Activated naive CD4-positive, alpha-beta T cell treated with anti-CD3 and anti-CD28 coated beads, Interleukin-2, amount 50 U/mL, for 72 hours (primary cell): ENCODE results near the gene EFCC1. TPM values are rescaled to one million over a fixed set of nuclear protein-coding genes. Genes with fewer than 3 reads are reported as not detected.

Source experiments
- ATAC-seq, 2 donors: fragments of 150-1000 bp; cut with Tn5 transposase; 2 replicates each; pipeline ENCODE4 v1.10.0; 2021; ENCODE audit warnings: mild to moderate bottlenecking in 2 of 2, moderate library complexity in 2 of 2
- DNase-seq, 2 donors: peaks; one replicate each; pipeline ENCODE4 v3.0.0; 2021 to 2022; ENCODE audit warnings: low spot score in 2 of 2
- H3K27ac Mint-ChIP-seq, 2 donors: one replicate each; pipeline ENCODE4 v1.8.0; 2022; ENCODE audit warnings: mild to moderate bottlenecking in 2 of 2, mixed read lengths in 2 of 2
- H3K36me3 Mint-ChIP-seq, 2 donors: one replicate each; pipeline ENCODE4 v1.8.0; 2022; ENCODE audit warnings: mixed read lengths in 2 of 2
- H3K9me3 Mint-ChIP-seq, 2 donors: one replicate each; pipeline ENCODE4 v1.8.0; 2022; ENCODE audit warnings: mixed read lengths in 2 of 2
- total RNA-seq, 2 donors: library from RNA; stranded (reverse); gene quantifications; one replicate each; pipeline ENCODE4 v1.2.3, GENCODE V29; 2022

Gene EFCC1
- total RNA-seq, 2 donors from 2014 or later = 0.18 TPM; not detected in 1

- Mint-ChIP-seq H3K27ac (no peak overlapping the region), H3K36me3 (peaks cover 0 to 14% of the 10 kb centered on the region in 2 donors), H3K9me3 (no peaks in the 10 kb centered on the region)
- ATAC-seq (no peak), DNase-seq (no peak)
These were observed 3.7 kb downstream of the EFCC1 start for GRCh38 chr3:129004639-129005295.

GRCh38 chr3:129005526-129006303, 4.6 kb downstream of the EFCC1 start:
- ATAC-seq (no peak), DNase-seq (no peak)
- no peak overlapping the region for H3K27ac Mint-ChIP-seq
- no peaks in the 10 kb centered on the region for H3K9me3 Mint-ChIP-seq
- H3K36me3 Mint-ChIP-seq = peaks cover 0 to 14% of the 10 kb centered on the region in 2 donors

- peaks cover 0 to 14% of the 10 kb centered on the region in 2 donors for H3K36me3 Mint-ChIP-seq
- no peak for ATAC-seq
- no peaks in the 10 kb centered on the region for H3K9me3 Mint-ChIP-seq
These were observed 5.8 kb downstream of the EFCC1 start for GRCh38 chr3:129006864-129007263.

GRCh38 chr3:129007792-129008191, 6.7 kb downstream of the EFCC1 start:
- Mint-ChIP-seq H3K9me3 (no peaks in the 10 kb centered on the region), H3K36me3 (peaks cover 0 to 6% of the 10 kb centered on the region in 2 donors), H3K27ac (no peak overlapping the region)
- no peak for ATAC-seq
- DNase-seq = no peak

More at GRCh38 chr3:129006864-129007263, 5.8 kb downstream of the EFCC1 start:
- no peak for DNase-seq
- no peak overlapping the region for H3K27ac Mint-ChIP-seq

- Mint-ChIP-seq H3K27ac (no peak overlapping the region), H3K9me3 (no peaks in the 10 kb centered on the region), H3K36me3 (no peaks in the 10 kb centered on the region)
- no peak for ATAC-seq
- no peak for DNase-seq
These were observed 8.2 kb downstream of the EFCC1 start for GRCh38 chr3:129009266-129009665.

- DNase-seq = no peak
- peak overlapping the region in 1 of 2 donors; percentile 14 for H3K27ac Mint-ChIP-seq
- H3K9me3 Mint-ChIP-seq = no peaks in the 10 kb centered on the region
- ATAC-seq = no peak
- H3K36me3 Mint-ChIP-seq = no peaks in the 10 kb centered on the region
These were observed 9.3 kb downstream of the EFCC1 start for GRCh38 chr3:129010310-129010956.

DNA sequence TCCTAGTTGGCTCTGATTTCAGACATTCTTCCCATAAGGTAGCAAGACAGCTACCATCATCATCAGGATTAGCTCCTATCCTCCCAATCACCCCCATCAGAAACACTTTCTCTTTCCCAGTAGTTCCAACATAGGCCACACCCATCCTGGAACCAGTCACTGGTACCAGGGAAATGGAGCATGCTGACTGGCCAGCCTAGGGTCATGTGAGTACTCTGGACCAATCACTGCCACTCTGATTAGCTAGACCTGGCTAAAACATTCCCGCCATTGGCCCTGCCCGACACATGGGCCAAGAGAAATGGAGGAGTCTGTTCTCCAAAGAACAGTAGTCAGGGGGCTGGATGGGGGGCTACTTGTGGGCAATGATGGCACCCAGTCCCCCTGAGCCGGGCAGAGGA, 12.4 kb downstream of the EFCC1 start:
- peaks cover 0 to 3% of the 10 kb centered on the region in 2 donors for H3K9me3 Mint-ChIP-seq
- peak overlapping the region in 1 of 2 donors; percentile 86 for H3K27ac Mint-ChIP-seq
- DNase-seq = no peak
- ATAC-seq = peak in 1 of 2 donors; percentile 38
- H3K36me3 Mint-ChIP-seq = no peaks in the 10 kb centered on the region

- Mint-ChIP-seq H3K36me3 (no peaks in the 10 kb centered on the region), H3K27ac (peak overlapping the region; percentile 86 to 95), H3K9me3 (peaks cover 0 to 3% of the 10 kb centered on the region in 2 donors)
- DNase-seq (no peak), ATAC-seq (no peak)
These were observed 13.0 kb downstream of the EFCC1 start for GRCh38 chr3:129014148-129014547.

DNA sequence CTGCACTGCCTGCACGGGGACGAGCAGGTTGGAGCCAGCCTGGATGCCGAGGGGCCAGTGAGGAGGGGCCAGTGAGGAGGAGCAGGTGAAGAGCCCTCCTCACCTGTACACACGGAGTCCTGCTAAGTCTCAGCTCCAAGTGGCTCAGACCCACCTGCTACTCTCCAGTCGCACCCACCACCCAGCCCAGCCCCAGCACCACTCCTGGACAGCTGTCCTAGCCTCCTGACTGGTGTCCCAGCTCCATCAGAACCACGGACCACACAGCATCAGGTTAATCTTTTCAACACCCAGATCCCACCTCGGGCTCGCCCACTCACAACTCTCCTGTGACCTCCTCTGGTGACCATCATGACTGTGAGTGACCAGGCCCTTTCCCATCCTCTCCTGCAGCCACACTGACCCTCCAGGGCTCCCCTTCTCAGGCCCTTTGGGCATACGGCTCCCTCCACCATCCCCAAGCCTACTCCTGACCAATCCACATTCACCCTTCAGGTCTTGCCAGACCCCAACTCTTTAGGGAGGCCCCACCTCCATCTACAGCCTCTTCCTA, 13.8 kb downstream of the EFCC1 start:
- no peak for ATAC-seq
- no peaks in the 10 kb centered on the region for H3K36me3 Mint-ChIP-seq
- DNase-seq = no peak
- H3K9me3 Mint-ChIP-seq = peaks cover 0 to 3% of the 10 kb centered on the region in 2 donors
- H3K27ac Mint-ChIP-seq = peak overlapping the region; percentile 86 to 95

GRCh38 chr3:129015388-129016105, 14.4 kb downstream of the EFCC1 start:
- Mint-ChIP-seq H3K9me3 (peaks cover 0 to 3% of the 10 kb centered on the region in 2 donors), H3K27ac (peak overlapping the region; percentile 86 to 95), H3K36me3 (no peaks in the 10 kb centered on the region)
- DNase-seq (no peak), ATAC-seq (peak; percentile 57 to 62)

DNA sequence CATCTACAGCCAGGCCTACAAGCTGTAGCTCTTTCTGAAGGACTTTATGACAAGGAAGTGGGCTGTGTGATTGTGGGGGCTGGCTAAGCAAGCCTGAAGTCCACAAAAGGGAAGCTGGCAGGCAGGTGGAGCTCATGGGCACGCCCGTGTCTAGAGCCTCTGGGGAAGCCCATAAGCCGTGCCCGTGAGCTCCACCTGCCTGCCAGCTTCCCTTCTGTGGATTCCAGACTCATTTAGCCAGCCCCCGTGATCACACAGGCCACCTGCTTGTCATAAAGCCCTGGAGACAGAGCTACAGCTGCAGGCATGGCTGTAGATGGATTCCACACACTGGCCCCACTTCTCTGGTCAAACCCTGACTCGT, 15.2 kb downstream of the EFCC1 start:
- Mint-ChIP-seq H3K36me3 (no peaks in the 10 kb centered on the region), H3K9me3 (peaks cover 0 to 3% of the 10 kb centered on the region in 2 donors)
- DNase-seq = peak in 1 of 2 donors; percentile 51

GRCh38 chr3:129016720-129017483, 15.8 kb downstream of the EFCC1 start:
- Mint-ChIP-seq H3K9me3 (peaks cover 0 to 3% of the 10 kb centered on the region in 2 donors), H3K36me3 (no peaks in the 10 kb centered on the region), H3K27ac (peak overlapping the region; percentile 50 to 86)
- no peak for DNase-seq
- peak in 1 of 2 donors; percentile 21 for ATAC-seq

More for the DNA sequence above, 15.2 kb downstream of the EFCC1 start:
- peak; percentile 73 to 78 for ATAC-seq
- peak overlapping the region; percentile 86 to 95 for H3K27ac Mint-ChIP-seq

DNA sequence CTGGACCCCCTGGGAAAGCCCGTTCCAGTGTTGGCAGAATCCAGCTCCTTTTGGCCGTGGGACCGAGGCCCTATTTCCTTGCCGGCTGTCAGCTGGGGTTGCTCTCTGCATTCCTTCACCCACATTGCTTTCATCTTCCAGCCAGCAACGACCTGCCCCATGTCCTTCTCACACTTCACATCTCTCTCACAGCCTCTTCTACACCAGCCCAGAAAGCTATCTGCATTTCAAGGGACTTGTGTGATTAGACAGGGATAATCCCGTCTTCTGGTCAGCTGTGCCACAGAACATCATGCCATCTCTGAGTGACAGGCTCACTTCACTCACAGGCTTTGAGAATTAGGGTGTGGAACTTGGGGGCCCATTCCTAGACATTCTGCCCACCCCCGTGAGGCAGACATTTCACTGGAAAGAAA, 16.4 kb downstream of the EFCC1 start:
- ATAC-seq (no peak), DNase-seq (no peak)
- peaks cover 0 to 3% of the 10 kb centered on the region in 2 donors for H3K9me3 Mint-ChIP-seq
- no peaks in the 10 kb centered on the region for H3K36me3 Mint-ChIP-seq
- H3K27ac Mint-ChIP-seq = peak overlapping the region; percentile 51 to 86

GRCh38 chr3:129018271-129018670, 17.2 kb downstream of the EFCC1 start:
- no peak overlapping the region for H3K27ac Mint-ChIP-seq
- no peak for ATAC-seq
- DNase-seq = no peak
- peaks cover 0 to 3% of the 10 kb centered on the region in 2 donors for H3K9me3 Mint-ChIP-seq
- no peaks in the 10 kb centered on the region for H3K36me3 Mint-ChIP-seq

- no peak overlapping the region for H3K27ac Mint-ChIP-seq
- no peak for ATAC-seq
These were observed 17.6 kb downstream of the EFCC1 start for GRCh38 chr3:129018751-129019150.

DNA sequence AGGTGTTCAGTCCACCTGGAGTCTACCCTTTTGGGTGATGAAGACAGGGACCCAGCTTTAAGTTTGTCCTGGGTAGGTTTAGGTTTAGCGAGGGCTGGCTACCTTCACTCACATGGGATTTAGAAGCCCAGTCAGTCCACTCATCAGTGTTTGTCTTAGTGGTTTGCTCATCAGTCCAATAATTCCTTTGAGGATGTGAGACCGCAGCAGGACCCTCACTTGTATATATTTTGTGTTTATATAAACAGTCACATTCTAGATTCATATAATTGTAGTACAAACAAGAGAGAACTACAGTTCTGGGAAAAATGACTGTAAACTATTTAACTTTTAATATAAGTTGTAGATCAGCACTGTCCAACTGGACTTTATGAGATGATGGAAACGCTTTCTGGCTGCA, 18.2 kb downstream of the EFCC1 start:
- ATAC-seq = no peak
- Mint-ChIP-seq H3K9me3 (peaks cover 0 to 3% of the 10 kb centered on the region in 2 donors), H3K36me3 (no peaks in the 10 kb centered on the region), H3K27ac (no peak overlapping the region)
- no peak for DNase-seq

More at GRCh38 chr3:129018751-129019150, 17.6 kb downstream of the EFCC1 start:
- Mint-ChIP-seq H3K9me3 (peaks cover 0 to 3% of the 10 kb centered on the region in 2 donors), H3K36me3 (no peaks in the 10 kb centered on the region)
- DNase-seq = no peak
